SU-DHL-6 (cell line): ENCODE results near the gene C1orf232.
A peak's percentile ranks its signal among the peaks of the same experiment; 100 is the strongest.

ENCODE experiments used
- H2AFZ ChIP-seq: fragments of 200-600 bp; sonication (generic); 2 replicates; pipeline ENCODE4 v1.6.1; 2014; ENCODE audit warnings: low read depth, mild to moderate bottlenecking, moderate library complexity, mixed read lengths, antibody characterized with exemption, low read length; ENCODE audit not compliant: severe bottlenecking
- H3F3A ChIP-seq: fragments of 200-600 bp; shearing (Covaris generic); 2 replicates; pipeline ENCODE4 v1.6.0; 2016; ENCODE audit warnings: antibody characterized with exemption, mild to moderate bottlenecking; ENCODE audit not compliant: insufficient read depth
- H3K27ac ChIP-seq: fragments of 200-600 bp; sonication (generic); 2 replicates; pipeline ENCODE4 v1.5.1; 2016; ENCODE audit warnings: low read depth, mild to moderate bottlenecking, low read length, moderate library complexity, mixed read lengths
- H3K27me3 ChIP-seq: fragments of 200-600 bp; sonication (generic), shearing (Covaris generic); 2 replicates; pipeline ENCODE4 v1.6.0; 2014; ENCODE audit warnings: mild to moderate bottlenecking, low read length
- H3K36me3 ChIP-seq: fragments of 200-600 bp; sonication (generic); 2 replicates; pipeline ENCODE4 v1.6.1; 2014; ENCODE audit warnings: mild to moderate bottlenecking, low read length, mixed read lengths
- H3K4me2 ChIP-seq: fragments of 300-600, 200-600 bp; shearing (Covaris generic), sonication (generic); 2 replicates; pipeline ENCODE4 v1.6.0; 2014; ENCODE audit warnings: low read length, low read depth, mild to moderate bottlenecking; ENCODE audit not compliant: poor library complexity, severe bottlenecking
- H3K4me3 ChIP-seq: fragments of 200-600 bp; sonication (generic); 2 replicates; pipeline ENCODE4 v1.5.1; 2014; ENCODE audit warnings: antibody characterized with exemption, low read length, mild to moderate bottlenecking, mixed read lengths; ENCODE audit not compliant: insufficient read depth, poor library complexity, severe bottlenecking
- H3K79me2 ChIP-seq: fragments of 200-600 bp; sonication (generic); 2 replicates; pipeline ENCODE4 v1.6.1; 2014; ENCODE audit warnings: mild to moderate bottlenecking, low read length, moderate library complexity; ENCODE audit not compliant: insufficient read depth
- H3K9ac ChIP-seq: fragments of 200-600 bp; sonication (generic); 2 replicates; pipeline ENCODE4 v1.7.0; 2014; ENCODE audit warnings: mild to moderate bottlenecking, low read length
- H3K9me2 ChIP-seq: fragments of 200-600 bp; sonication (generic); replicated peaks from 2 replicates; pipeline ENCODE4 v1.6.1; 2014; ENCODE audit warnings: low read length; ENCODE audit not compliant: insufficient read depth
- H3K9me3 ChIP-seq: fragments of 200-600 bp; sonication (generic); 2 replicates; pipeline ENCODE4 v1.6.1; 2014; ENCODE audit warnings: low read length, mixed read lengths; ENCODE audit not compliant: insufficient read depth
- H4K20me1 ChIP-seq: fragments of 200-600 bp; sonication (generic); 2 replicates; pipeline ENCODE4 v1.6.1; 2014; ENCODE audit warnings: low read depth, mild to moderate bottlenecking, antibody characterized with exemption, low read length, moderate library complexity, mixed read lengths
- EZH2phosphoT487 ChIP-seq: fragments of 200-600 bp; sonication (generic), shearing (Covaris generic); conservative IDR thresholded peaks from 2 replicates; pipeline ENCODE4 v1.6.1; 2018; ENCODE audit warnings: mild to moderate bottlenecking, antibody characterized with exemption, low read length, moderate library complexity, mixed read lengths
- TF ChIP-seq, protein P1 (sequence below): fragments of 200-600 bp; sonication (generic); IDR thresholded peaks from one replicate; pipeline ENCODE4 v1.5.1; 2017; ENCODE audit warnings: antibody characterized with exemption, mild to moderate bottlenecking, low read length, moderate library complexity; ENCODE audit not compliant: insufficient read depth, poor library complexity, severe bottlenecking

C1orf232 gene

DNA sequence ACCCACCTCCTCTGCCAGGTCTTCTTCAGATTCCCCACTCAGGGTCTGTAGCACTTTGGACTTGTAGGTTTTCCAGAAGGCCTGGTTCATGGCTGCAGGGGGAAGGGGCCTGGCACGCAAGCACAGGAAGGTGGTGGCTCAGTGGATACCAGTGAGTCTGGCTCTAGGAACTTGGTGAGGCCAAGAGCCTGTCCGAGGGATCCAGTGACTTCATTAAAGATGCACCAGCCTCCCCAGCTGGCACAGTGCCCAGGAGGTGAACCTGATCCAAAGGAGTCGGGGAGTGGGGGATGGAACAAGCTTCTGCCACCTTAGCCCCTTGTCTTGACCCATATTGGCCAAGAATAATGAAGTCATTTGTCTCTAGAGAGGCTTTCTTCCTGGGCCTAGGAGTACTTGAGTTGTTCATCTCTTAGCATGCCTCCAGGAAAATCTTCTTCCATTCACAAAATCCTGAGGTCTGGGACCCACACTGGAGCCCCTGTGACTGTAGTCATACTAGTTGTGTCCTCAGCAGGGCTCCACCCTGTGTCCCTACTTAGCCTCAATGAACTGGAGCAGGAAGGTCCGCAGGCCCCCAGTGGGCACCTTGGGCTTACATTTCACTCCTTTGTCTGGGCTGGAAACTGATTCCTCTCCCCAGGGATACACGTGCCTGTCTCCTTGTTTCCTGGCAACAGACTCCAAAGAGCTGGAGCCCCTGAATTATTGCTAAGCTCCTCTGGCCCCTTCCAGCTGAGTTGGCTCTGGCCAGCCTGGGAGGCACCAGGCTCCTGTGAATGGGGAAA lies at the start of gene C1orf232:
TSS of gene C1orf232 (minus strand) at position 554 of the 788 bp plus-strand sequence. CDS start at position 90, 464 bp downstream.
- Histone ChIP-seq H3K36me3 (no peaks in the 10 kb centered on the region), H2AFZ (peak within 1 kb of the TSS; percentile 78), H3K27ac (peak within 1 kb of the TSS; percentile 33), H3K4me3 (peak within 1 kb of the TSS; percentile 98), H3K27me3 (no peaks in the 10 kb centered on the region), H4K20me1 (no peaks in the 10 kb centered on the region), H3K9me2 (no peaks in the 10 kb centered on the region), H3K9me3 (no peaks in the 10 kb centered on the region), H3K9ac (peak within 1 kb of the TSS; percentile 99), H3K79me2 (peaks cover 11% of the 10 kb centered on the region), H3K4me2 (peak within 1 kb of the TSS; percentile 84), H3F3A (no peaks in the 10 kb centered on the region)
- TF ChIP-seq EZH2phosphoT487: no peak
- TF ChIP-seq, protein P1, sequence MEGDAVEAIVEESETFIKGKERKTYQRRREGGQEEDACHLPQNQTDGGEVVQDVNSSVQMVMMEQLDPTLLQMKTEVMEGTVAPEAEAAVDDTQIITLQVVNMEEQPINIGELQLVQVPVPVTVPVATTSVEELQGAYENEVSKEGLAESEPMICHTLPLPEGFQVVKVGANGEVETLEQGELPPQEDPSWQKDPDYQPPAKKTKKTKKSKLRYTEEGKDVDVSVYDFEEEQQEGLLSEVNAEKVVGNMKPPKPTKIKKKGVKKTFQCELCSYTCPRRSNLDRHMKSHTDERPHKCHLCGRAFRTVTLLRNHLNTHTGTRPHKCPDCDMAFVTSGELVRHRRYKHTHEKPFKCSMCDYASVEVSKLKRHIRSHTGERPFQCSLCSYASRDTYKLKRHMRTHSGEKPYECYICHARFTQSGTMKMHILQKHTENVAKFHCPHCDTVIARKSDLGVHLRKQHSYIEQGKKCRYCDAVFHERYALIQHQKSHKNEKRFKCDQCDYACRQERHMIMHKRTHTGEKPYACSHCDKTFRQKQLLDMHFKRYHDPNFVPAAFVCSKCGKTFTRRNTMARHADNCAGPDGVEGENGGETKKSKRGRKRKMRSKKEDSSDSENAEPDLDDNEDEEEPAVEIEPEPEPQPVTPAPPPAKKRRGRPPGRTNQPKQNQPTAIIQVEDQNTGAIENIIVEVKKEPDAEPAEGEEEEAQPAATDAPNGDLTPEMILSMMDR: no peak

DNA sequence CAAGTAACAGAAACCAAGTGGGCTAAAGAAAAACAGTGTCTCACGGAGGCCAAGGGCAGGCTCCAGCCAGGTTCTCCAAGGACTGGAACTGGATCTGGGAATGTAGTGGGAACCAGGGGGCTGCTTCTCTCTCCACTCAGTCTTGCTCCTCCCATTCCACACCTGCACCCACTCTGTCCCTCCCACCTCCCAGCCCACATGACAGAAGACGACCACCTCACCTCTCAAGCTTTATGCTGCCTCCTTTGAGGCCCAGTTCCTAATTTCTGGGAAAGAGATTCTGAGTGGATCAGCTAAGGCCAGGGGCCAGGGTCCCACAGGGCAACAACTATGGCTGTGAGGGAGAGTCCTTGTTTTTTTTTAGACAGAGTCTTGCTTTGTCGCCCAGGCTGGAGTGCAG lies 46.5 kb upstream of the C1orf232 start:
- no peaks in the 10 kb centered on the region for H3K27me3 ChIP-seq
- no peaks in the 10 kb centered on the region for H3K9me3 ChIP-seq
- H3K9ac ChIP-seq: no peak overlapping the region
- H3K36me3 ChIP-seq: no peaks in the 10 kb centered on the region
- H4K20me1 ChIP-seq: no peaks in the 10 kb centered on the region
- no peaks in the 10 kb centered on the region for H3K9me2 ChIP-seq
- H3F3A ChIP-seq: no peaks in the 10 kb centered on the region
- no peaks in the 10 kb centered on the region for H3K79me2 ChIP-seq
- H2AFZ ChIP-seq: no peak overlapping the region
- H3K4me2 ChIP-seq: no peak overlapping the region
- TF ChIP-seq, protein P1: no peak
- TF ChIP-seq EZH2phosphoT487: no peak
- no peak overlapping the region for H3K27ac ChIP-seq
- no peak overlapping the region for H3K4me3 ChIP-seq

GRCh38 chr1:26213335-26213905 lies 44.7 kb upstream of the C1orf232 start:
- Histone ChIP-seq H3K9me2 (no peaks in the 10 kb centered on the region), H3K27me3 (no peaks in the 10 kb centered on the region)

More at GRCh38 chr1:26213335-26213905, 44.7 kb upstream of the C1orf232 start:
- H3K79me2 ChIP-seq: no peaks in the 10 kb centered on the region
- no peak overlapping the region for H3K4me2 ChIP-seq
- no peaks in the 10 kb centered on the region for H4K20me1 ChIP-seq
- H3K9ac ChIP-seq: no peak overlapping the region
- H3K4me3 ChIP-seq: no peak overlapping the region
- H3F3A ChIP-seq: no peaks in the 10 kb centered on the region
- H3K36me3 ChIP-seq: no peaks in the 10 kb centered on the region
- no peak overlapping the region for H3K27ac ChIP-seq
- no peaks in the 10 kb centered on the region for H3K9me3 ChIP-seq
- H2AFZ ChIP-seq: no peak overlapping the region
- TF ChIP-seq, protein P1: no peak
- no peak for TF ChIP-seq EZH2phosphoT487
